ENCODE data around the gene RNF167.

Gene RNF167

DNA sequence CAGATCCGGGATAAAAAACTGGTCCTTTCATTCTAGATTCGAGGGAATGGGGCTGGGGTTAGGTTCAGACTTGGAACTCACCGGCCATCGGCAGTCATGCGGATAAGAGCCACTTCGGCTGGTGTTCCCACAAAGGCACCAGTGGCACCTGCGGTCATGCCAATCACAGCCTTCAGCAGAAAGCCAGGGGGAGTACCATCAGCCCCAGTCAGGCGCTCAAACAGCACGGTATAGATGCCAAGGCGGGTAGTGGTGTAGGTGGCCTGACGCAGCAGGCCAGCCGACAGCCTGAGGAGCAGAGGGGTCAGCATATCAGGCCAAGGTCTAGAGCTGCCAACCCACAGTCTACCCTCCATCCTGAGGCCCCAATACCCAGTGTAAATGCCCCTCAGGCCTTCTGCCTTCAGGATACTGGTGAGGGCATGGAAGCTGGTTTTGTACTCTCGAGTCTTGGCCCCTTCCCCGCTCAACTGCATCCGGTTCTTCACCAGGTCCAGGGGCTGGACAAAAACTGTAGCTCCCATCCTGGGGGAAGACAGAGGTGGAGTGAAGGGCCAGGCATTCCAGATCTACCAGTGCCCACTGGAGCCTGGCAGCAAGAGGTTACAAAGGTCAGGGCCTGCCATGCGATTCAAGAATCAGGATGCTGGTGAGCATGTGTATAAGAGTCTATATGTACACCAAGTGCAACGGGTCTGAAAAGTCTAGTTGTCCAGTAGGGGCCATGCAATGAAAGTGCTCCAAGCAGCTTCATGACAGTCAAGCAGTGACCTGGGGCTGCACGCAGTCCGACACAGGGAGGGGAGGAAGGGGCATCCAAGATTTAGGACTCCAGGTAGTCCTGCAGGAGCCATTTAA lies 1.2 kb upstream of the RNF167 start:
- DNase-seq (ENCODE audit: low spot score) = no peak

DNA sequence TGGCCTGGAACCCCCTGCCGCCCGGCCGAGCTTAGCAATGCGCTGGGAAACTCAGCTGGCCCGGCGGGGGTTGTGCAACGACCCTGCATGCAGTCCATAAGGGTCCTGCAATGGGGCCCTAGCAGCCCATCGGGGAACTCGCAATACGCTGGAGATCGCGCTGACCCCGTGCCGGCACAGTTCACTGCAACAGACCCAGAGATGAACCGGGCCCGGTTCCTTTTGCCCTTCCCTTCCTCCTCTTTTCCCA lies 597 bp upstream of the RNF167 start:
- no peak for DNase-seq (ENCODE audit: low spot score)

DNA sequence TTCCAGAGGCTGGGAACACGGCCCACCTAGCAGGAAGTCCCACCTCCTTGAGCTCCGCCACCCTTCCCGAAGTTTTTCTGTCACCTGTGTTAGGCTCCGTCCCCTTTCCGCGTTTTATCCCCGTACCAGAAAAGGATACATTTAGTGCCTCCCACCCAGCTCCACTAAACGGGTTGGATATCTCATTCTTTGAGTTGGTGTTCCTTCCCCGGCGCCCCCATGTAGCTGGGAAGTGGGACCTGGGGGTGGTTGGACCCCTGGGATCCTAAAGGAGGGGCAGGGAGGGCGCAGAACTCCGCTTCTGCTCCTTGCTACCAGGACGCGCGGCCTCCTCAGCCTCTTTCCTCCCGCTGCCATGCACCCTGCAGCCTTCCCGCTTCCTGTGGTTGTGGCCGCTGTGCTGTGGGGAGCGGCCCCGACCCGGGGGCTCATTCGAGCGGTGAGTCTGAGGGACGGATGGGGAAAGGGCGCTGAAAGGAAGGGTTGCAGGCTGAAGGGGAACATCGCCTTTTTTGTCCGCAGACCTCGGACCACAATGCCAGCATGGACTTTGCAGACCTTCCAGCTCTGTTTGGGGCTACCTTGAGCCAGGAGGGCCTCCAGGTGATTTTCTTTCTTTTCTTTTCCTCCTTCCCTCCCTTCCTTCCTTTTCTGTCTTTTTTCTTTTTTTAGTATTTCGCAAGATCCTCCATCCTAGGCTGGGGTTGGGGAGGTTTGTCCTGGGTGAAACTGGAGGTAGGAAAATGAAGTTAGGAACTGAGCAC lies 669 bp downstream of the RNF167 start:
- peak; percentile 33 for DNase-seq (ENCODE audit: low spot score)

DNA sequence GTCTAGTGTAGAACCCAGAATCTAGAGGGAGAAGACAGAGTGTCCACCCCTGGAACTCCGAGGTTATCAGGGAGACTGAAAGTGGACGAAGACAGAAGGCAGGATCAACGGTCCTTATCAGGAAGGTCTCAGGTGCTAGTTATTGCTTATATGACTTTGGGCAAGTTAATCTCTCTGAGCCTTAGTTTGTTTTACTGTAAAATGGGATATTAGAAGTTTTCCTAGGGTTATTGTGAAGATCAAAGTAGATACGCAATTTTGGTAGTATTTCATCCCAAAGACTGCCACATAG lies 1.2 kb downstream of the RNF167 start:
- no peak for DNase-seq (ENCODE audit: low spot score)

DNA sequence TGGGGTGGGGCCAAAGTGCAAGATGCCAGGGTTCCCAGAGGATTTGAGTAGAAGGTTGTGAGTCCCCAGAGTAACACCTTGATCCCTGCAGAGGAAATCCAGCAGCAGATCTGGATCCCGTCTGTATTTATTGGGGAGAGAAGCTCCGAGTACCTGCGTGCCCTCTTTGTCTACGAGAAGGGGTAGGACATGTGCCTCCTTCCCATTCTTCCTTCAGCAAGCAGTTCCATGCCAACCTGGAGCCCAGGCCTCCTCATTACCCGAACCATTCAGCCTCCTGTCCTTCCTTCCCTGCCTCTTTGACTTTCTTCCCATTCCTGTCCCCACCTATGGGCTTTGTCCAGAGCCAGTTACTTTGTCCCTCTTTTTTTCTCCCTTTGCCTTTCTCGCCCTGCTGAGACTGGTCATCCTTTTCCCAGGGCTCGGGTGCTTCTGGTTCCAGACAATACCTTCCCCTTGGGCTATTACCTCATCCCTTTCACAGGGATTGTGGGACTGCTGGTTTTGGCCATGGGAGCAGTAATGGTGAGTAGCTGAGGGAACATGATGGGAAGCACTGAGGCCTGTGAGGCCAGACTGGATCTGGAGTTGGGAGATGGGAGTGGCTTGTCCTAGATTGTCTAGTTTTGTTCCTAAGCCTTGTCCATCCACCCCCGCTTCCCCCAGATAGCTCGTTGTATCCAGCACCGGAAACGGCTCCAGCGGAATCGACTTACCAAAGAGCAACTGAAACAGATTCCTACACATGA lies 2.9 kb downstream of the RNF167 start:
- no peak for DNase-seq (ENCODE audit: low spot score)

DNA sequence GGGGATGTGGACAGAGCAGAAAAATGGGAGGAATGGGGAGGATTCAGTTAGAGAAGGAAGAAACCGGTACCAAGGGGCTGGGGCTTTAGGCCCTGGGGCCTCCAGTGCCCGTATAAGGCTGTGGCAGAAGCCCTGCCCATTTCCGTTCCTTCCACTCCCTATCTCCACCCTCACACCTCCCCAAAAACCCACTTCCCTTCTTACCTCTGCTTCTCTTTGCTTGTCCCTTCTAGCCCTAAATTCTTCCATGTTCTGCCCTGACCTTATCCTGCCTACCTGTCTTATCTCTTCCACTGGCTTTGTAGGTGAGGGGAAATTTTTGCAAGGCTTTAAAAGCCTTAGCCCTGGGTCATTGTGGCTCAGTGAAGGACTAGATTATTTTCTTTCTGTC lies 4.1 kb downstream of the RNF167 start:
- DNase-seq (ENCODE audit: low spot score) = peak; percentile 62

DNA sequence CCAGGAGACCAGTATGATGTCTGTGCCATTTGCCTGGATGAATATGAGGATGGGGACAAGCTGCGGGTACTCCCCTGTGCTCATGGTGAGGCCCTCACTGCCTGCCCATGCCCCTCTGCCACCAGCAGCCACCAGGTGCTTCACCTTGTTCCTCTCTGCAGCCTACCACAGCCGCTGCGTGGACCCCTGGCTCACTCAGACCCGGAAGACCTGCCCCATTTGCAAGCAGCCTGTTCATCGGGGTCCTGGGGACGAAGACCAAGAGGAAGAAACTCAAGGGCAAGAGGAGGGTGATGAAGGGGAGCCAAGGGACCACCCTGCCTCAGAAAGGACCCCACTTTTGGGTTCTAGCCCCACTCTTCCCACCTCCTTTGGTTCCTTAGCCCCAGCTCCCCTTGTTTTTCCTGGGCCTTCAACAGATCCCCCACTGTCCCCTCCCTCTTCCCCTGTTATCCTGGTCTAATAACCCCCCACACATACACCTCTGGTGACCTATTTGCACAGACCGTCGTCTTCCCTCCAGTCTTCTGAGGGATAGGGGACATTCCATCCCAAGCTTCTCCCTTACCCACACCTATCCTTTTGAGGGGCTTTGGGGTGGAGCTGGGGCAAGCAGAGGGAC lies 4.6 kb downstream of the RNF167 start:
- DNase-seq (ENCODE audit: low spot score) = peak; percentile 24

DNA sequence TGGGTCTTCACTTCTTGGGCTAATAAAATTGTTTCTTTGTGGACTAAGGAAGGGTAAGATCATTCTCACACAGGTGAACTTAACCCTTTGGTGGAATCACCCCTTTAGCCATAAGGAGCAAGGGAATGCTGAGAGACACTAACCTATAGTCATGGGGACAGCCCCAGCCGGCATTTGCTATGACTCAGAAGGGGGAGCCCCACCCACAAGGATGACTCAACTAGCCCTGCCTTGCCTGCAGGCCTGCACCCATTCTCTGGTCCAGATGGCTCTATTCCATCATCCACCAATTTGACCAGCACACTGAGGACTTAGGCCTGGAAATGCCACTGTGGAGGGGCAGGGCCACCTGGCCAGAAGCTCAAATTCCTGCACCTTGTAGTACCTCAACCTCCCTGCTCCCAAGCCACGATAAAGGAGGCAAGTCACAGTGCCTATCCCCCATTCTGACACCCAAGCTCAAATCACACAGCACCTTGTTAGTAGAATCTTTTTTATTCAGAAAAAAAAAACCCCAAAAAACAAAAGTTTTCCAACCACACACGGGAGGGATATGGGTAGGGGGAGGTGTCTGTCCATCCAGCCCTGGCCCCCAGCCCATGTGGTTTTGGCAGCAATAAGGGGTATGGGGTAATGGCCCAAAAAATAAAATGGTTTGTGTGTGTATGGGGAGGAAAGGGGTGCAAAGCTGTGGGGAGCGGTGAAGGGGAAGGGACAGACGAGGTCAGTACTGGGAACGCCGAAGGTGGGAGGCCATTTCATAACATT lies 5.3 kb downstream of the RNF167 start:
- peak; percentile 88 for DNase-seq (ENCODE audit: low spot score)

DNA sequence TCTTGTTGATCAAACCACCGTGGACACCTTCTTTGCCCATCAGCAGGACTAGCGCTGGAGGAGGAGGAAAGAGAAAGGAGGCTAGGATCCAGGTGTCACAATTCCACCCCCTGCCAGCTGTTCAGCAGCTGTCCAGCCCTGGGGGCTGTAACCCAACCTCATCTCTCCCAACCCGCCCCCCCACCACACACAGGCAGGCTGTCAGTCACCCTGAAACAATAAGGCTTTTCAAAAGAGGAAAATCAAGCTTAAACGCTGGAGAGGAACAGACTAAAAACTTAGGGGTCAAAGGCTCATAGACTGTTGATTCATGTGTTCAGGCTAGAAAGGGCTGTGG lies 5.8 kb downstream of the RNF167 start:
- no peak for DNase-seq (ENCODE audit: low spot score)

DNA sequence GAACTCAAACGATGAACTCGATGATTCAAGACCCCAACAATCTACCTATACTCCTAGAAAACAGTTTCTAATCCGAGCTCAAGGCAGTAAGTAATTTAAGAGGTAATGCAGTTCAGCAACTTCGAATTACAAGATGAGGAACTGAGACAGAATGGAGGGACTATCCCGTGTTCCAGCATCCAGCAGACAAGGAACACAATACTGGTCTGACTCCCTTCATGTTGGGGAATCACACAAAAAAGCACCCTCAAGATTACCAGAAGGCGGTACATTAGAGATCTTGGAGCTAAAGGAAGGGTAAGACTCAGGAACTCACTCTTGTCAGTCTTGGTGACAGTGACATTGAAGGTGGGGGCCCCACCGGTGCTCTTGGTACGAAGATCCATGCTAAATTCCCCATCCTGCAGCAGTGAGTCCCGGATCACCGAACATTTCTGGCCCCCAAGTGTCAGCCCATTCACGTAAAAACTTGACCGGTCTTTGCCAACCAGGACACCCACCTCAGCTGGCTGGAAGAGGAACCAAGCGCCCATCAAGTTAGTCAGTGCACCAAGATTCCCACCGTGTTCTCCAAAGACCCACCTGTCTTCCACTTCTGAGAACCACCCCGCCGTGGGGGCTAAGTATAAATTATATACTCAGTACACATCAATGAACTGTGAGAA lies 6.4 kb downstream of the RNF167 start:
- no peak for DNase-seq (ENCODE audit: low spot score)

DNA sequence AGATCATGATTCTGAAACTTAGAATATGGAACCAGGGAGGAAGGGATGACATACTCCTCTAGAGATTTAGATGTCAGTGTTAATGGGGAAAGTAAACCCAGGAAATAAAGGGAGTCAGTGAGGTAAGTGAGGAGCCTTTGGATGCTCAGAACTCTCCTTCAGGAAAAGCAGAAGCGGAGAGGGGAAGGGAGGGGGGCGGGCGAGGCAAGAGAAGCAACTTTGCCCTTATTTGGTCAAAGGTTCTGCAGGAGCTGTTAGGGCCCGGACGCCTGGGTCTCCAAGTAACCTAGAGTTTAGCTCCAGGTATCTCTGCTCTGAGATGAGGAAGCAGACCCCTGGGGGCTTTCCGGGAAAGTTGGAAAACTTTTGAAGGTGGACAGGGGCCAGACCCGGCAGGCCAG lies 6.9 kb downstream of the RNF167 start:
- DNase-seq (ENCODE audit: low spot score) = no peak

DNA sequence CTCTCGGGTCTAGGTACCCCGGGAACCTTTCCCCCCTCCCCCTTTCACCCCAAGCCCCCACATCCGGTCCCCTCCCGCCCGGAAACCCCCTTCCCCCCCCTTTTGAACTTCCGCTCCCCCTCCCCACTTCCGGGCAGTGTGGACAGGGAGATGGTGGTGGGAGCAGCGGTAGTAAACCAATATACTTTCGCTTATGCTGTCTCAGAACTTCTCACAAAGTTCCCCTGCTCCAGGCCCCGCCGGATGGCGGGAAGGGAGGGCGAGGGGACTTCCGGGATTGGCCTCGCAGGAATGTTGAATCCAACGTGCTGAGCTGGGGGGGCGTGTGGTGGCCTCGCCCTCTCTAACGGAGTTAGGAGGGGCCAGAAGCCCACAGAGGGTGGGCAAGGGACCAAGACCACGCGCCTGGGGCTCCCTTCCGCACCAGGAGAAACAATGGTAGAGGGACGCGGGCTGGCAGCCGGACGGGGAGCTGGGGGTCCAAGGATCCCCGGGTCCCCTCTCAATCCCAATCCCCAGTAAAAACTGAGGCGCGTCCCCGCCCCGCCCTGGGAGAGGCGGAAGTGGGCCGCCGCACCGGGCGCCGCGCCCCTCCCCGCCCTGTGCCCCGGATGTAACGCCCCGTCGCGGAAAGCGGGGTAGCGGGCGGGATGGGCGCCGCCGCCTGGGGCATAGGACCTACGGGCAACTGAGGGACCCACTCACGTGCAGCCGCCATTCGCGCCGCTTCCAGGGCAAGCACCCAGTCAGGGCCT lies 7.5 kb downstream of the RNF167 start:
- DNase-seq (ENCODE audit: low spot score) = peak; percentile 60

DNA sequence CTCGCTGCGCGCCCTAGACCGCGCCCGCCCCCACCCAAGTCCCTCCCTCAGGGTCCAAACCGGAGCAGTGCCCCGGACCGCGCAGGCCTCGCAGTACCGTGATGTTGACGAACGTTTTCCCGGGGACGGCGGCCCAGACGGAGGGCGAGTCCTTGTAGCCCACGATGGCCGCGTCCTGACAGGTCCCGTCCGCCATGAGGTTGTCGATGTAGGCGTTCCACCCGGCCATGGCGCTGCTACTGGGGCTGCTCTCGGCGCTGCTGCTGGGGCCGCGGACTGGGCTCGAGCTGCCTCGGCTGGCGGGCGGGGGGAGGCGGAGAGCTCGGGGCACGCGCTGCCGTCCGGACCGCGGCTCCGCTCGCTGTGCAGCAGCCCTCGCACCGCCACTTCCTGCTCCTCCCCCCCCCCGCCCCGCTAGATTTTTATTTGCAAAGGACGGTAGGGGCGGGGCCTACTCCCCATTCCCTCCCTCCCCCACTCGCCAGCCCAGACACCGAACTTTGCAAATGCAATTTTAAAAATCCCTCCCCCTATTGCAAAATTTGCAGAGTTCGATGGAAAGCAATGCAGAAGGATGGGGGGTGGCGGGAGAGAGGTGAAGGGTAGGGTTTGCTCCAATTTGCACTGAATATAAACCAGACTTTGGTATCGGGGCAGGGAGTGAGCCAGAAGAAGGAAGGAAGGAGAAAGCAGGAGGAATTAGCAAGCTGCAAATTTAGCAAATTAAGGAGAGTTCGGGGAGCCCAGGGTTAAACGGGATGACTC lies 8.3 kb downstream of the RNF167 start, which contains the start of gene PFN1:
Gene PFN1, minus strand, starts transcription at position 365 of the 765 bp plus-strand sequence. Its CDS starts 136 bp downstream, at position 229.
- peak; percentile 95 for DNase-seq (ENCODE audit: low spot score)

DNA sequence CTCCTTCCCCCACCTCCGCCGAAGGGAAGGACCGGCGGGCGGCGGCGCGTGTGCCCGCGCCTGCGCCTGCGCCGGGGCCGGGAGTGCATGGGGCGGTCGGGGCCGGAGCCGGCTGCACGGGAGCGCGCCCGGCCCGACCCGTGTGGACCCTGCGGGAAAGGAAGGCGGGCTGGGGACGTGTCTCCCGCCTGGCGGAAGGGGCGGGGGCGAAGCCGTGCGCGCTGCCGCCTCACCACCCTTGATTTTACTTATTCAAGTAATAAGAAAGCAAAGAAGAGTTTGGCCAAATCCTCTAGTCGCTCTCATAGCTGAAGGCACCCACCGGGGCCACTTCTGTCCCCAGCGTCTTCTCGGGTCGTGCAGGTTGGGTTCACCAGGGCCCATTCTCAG lies 8.9 kb downstream of the RNF167 start:
- DNase-seq (ENCODE audit: low spot score) = peak; percentile 71

DNA sequence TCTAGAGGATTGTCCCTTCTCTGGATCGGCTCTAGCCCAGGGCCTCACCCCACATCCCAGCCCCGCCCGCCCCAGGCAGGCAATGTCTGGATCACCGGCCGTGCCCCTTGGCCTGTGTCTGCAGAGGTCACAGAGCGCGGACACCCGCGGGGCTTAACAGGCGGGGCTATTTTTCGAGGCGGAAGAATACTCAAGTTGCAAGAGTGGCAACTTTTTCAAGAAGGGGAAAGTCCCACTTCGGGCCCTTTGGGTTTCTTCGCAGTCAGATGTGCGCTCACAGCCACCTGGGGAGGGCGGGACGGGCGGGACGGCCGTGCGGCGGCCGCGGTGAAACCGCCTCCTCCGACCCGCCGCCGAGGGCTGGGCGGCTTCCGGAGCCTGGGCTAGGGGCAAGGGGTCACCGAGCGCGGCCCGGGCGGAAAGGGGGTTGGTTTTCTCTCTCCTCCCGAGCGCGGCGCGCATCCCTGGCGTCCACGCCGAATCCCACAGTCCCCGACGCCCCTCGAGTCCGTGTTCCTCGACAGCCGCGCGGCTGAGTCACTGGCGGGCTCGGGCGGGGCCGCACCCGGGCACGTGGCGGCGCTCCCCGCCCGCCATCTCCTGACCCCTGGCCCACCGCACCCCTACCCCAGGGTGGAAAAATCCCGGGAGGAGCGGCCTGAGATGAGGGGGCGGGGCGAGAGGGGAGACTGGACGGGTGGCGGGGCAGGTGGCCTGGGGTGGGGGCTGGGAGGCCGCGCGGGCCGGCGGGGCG lies 9.4 kb downstream of the RNF167 start:
- DNase-seq (ENCODE audit: low spot score) = peak; percentile 88

DNA sequence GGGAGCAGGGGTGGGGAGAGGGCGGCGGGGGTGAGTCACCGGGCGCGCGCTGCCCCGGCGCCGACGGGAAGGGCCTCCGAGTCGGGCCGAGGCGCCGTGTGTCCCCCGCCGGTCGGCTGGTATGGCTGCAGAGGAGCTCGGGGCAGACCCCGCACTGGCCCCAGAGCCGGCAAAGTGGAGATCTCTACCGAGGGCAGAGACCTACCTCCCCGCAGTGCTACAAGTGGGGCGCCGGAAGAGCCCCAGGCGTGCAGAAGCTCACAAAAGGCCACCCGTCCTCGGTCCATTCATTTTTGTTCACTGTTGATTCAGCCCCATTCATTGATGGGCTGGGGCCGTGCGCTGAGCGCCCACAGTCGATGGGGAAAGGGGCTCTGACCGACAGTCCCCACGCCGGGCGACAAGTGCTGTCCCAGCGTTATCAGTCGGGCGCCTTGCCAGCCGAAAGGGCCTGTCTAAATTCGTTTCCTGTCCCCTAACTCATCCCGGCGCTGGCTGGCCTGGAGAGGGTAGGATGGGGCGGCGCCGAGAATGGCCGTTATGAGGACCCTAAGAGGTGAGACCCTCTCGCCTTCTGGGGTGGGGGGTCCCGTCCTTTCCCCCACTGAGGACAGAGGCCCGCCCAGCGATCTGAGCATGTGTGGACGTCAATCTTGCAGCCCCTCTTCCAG lies 10.1 kb downstream of the RNF167 start:
- no peak for DNase-seq (ENCODE audit: low spot score)

DNA sequence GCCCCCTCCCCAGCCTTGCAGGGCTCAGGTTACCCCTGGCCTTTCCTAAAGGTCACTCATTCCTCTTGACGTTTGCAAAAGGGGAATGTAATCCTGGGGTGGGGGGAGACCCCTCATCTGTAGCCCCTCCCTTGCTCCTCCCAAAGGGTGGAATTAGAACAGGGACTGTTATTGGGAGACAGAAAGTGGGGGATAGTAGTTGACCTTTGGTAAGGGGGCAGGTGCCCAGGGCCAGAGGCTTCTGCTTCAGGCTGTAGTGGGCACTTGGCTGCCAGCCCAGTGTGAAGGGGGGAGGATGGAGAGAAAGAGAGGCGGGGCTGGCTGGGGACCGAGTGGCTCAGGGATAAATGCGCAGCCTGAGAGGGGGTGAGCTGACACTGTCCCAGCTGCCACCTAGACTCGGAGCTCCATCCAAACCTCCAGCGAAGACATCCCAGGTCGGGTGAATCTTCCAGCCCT lies 10.7 kb downstream of the RNF167 start, which contains the start of gene ENO3:
Gene ENO3, plus strand, starts transcription at position 374 of the 459 bp plus-strand sequence. CDS start 711 bp downstream, outside the sequence.
- DNase-seq (ENCODE audit: low spot score) = no peak

DNA sequence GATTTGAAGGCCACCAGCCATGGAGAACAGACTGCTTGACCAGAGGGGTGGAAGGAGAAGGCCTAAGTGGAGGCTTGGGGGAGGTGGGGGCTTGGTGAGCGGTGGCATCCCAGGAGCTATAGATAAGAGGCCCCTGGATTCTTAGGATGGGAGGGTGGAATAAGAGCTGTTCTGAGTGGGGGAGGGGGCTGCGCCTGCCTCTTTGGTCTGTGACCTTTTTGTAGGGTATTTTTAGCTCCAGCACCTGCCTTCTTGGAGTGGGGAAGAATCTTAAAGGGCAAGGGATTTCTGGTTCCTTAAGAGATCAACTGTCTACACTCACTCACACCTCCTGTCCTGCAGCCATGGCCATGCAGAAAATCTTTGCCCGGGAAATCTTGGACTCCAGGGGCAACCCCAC lies 11.4 kb downstream of the RNF167 start:
- DNase-seq (ENCODE audit: low spot score) = no peak

All from CD4-positive, alpha-beta T cell treated with Interleukin-2 at 100 ng/mL for 4 hours (primary cell).